ENCODE data around the gene PINK1. TPM values are rescaled to one million over a fixed set of nuclear protein-coding genes. Genes with fewer than 3 reads are reported as not detected.

PINK1 gene
- total RNA-seq (2022; extraction: Qiagen RNA extraction): 25.5 to 33.7 TPM (median 29.5 TPM) in 5 replicates

DNA sequence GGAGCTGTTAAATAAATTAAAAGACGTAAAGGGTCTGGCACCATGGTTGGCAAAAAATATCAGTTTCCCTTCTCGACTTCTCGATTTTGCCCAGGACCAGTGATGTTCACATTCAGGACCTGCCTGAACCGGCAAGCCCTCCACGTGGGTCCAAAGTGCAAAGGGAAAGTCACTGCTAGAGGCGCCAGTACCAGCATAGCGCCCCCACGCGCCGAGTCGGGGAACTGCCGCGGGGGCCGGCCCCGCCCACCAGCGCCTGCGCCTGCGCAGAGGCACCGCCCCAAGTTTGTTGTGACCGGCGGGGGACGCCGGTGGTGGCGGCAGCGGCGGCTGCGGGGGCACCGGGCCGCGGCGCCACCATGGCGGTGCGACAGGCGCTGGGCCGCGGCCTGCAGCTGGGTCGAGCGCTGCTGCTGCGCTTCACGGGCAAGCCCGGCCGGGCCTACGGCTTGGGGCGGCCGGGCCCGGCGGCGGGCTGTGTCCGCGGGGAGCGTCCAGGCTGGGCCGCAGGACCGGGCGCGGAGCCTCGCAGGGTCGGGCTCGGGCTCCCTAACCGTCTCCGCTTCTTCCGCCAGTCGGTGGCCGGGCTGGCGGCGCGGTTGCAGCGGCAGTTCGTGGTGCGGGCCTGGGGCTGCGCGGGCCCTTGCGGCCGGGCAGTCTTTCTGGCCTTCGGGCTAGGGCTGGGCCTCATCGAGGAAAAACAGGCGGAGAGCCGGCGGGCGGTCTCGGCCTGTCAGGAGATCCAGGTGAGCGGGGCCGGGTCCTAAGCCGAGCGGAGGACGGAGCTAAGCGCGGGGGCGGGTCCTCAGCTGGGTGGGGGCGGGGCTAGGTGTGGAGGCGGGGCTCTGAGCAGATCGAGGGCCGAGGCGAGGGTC lies at the start of gene PINK1:
PINK1 (plus strand) TSS at position 269 of the 875 bp plus-strand sequence; CDS start at position 360, 91 bp downstream.

DNA sequence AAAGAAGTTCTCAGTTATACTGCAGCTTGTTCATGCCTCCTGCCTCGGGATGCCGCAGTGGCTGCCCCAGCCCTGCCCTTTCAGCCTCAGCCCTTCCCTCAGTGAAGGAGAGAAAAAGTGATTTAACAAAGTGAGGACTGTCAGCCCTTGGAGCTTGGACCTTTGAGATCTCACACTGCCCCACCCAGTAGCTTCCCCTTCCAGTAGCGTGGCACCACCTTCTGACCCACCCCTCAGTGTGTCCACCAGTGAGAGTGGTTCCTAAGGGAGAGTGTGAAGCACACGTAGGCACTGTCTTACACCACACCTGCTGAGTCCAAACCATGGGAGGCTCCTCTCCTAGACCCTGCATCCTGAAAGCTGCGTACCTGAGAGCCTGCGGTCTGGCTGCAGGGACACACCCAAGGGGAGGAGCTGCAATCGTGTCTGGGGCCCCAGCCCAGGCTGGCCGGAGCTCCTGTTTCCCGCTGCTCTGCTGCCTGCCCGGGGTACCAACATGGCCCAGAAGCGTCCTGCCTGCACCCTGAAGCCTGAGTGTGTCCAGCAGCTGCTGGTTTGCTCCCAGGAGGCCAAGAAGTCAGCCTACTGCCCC lies 44.5 kb upstream of the PINK1 start, which contains the start of gene CDA:
CDA (plus strand) TSS at position 464 of the 592 bp plus-strand sequence; CDS start at position 497, 33 bp downstream.

DNA sequence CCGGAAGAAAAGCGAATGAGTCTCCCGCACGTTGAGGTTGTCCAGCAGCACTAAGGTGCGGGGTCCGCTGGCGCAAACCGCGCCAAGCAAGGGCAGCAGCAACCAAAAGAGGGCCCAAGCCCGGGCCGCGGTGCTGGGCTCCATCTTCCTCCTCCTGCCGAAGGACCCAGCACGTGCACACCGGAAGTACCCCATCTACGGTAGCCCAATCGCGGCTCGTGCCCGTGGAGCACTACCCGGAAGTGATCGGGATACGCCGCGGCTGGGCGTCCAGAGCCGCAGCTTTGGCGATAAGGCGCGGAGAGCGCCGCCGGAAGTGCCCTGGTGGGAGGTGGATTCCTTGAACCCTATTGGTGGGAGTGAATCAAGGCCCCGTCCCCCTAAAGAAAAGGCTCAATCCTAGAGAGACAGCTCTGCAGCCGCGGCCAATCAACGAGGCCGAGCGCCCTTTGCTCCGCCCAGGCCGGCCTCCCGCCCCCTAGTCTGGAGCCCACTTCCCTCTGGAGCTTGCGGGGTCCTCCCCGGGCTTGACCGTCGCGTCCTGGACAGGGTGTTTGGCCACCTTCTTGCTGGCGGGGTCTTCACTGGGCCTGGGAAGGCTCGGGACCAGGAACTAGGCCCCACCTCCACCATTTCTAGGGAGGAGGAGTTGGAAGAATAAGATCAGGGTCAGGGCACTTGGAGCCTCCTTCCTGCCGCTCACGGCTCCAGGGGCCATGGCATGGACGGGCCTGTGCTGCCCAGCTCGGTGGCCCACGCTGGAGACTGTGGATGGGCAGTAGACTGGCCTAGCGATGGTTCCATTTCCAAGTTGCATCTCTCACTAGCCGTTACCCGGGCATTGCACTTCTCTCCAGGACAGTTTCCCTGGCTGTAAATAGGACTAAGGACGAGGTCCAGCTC lies 28.2 kb downstream of the PINK1 start, which contains the start of gene DDOST:
DDOST (minus strand) TSS at position 163 of the 903 bp plus-strand sequence; CDS start at position 144, 19 bp downstream.

Other genes starting within 250 kb of the PINK1 start
- gene CAMK2N1, start 147.2 kb upstream of the PINK1 start, total RNA-seq (2022; extraction: Qiagen RNA extraction): 58.6 to 71.5 TPM (median 66.4 TPM) in 5 replicates
- 39.8 to 44.8 TPM (median 44.0 TPM) in 5 replicates for gene MUL1, start 125.3 kb upstream of the PINK1 start, total RNA-seq (2022; extraction: Qiagen RNA extraction)
- gene FAM43B, start 80.9 kb upstream of the PINK1 start, total RNA-seq (2022; extraction: Qiagen RNA extraction): 2.7 to 4.5 TPM (median 3.6 TPM) in 5 replicates
- gene CDA, start 44.4 kb upstream of the PINK1 start, total RNA-seq (2022; extraction: Qiagen RNA extraction): 28.7 to 43.5 TPM (median 33.9 TPM) in 5 replicates
- 180 to 210 TPM (median 206 TPM) in 5 replicates for gene DDOST, start 27.9 kb downstream of the PINK1 start, total RNA-seq (2022; extraction: Qiagen RNA extraction)
- gene KIF17, start 84.5 kb downstream of the PINK1 start, total RNA-seq (2022; extraction: Qiagen RNA extraction): 1.8 to 2.7 TPM (median 2.4 TPM) in 5 replicates
- 10.3 to 15.2 TPM (median 12.6 TPM) in 5 replicates for gene SH2D5, start 99.2 kb downstream of the PINK1 start, total RNA-seq (2022; extraction: Qiagen RNA extraction)
- gene HP1BP3, start 153.8 kb downstream of the PINK1 start, total RNA-seq (2022; extraction: Qiagen RNA extraction): 102 to 141 TPM (median 132 TPM) in 5 replicates

Data from A549 treated with dexamethasone at 1 μM for 4 hours (cell line).